Sigmoid colon (tissue), 7 donors: ENCODE data around the gene CT47C1. TPM values are rescaled to one million over a fixed set of nuclear protein-coding genes. Genes with fewer than 3 reads are reported as not detected.

ENCODE experiments used
- DNase-seq: peaks from one replicate; pipeline ENCODE4 v3.0.0-alpha.2; 2019
- H3K27ac ChIP-seq, 4 donors: fragments of 200-600 bp; sonication (generic); one replicate each; pipeline ENCODE4 v1.5.1; 2016 to 2019; ENCODE audit warnings: mild to moderate bottlenecking in 1 of 4
- H3K27me3 ChIP-seq, 3 donors: fragments of 200-600 bp; sonication (generic); one replicate each; pipeline ENCODE4 v1.5.1; 2019; ENCODE audit warnings: mild to moderate bottlenecking in 1 of 3
- H3K36me3 ChIP-seq, 4 donors: fragments of 200-600 bp; sonication (generic); one replicate each; pipeline ENCODE4 v1.5.1; 2016 to 2019
- H3K4me1 ChIP-seq, 4 donors: fragments of 200-600 bp; sonication (generic); one replicate each; pipeline ENCODE4 v1.5.1; 2017 to 2019
- H3K4me3 ChIP-seq, 4 donors: fragments of 200-600 bp; sonication (generic); one replicate each; pipeline ENCODE4 v1.5.1; 2017 to 2019; ENCODE audit warnings: mild to moderate bottlenecking in 2 of 4, moderate library complexity in 1 of 4
- H3K9me3 ChIP-seq, 4 donors: fragments of 200-600 bp in 3 of 4; sonication (generic) in 3 of 4; one replicate each; pipeline versions ENCODE4 v1.5.1 to v1.6.1; 2013 to 2019
- CTCF ChIP-seq, 4 experiments: fragments of 450-650 bp in 3 of 4; fragments of 200-600 bp in 1 of 4; IDR thresholded peaks; one replicate each; pipeline ENCODE4 v1.5.1; 2016 to 2019; ENCODE audit warnings: antibody characterized with exemption in 4 of 4, mild to moderate bottlenecking in 3 of 4, moderate library complexity in 2 of 4
- EP300 ChIP-seq, 4 donors: sonication (generic); formaldehyde crosslinking; IDR thresholded peaks; one replicate each; pipeline ENCODE4 v1.6.1; 2017; ENCODE audit warnings: antibody characterized with exemption in 4 of 4
- POLR2A ChIP-seq, 2 donors: fragments of 450-650 bp; IDR thresholded peaks; one replicate each; pipeline ENCODE4 v1.6.1; 2016; ENCODE audit warnings: antibody characterized with exemption in 2 of 2, mild to moderate bottlenecking in 2 of 2, moderate library complexity in 2 of 2
- POLR2AphosphoS5 ChIP-seq, 4 donors: sonication (generic); formaldehyde crosslinking; IDR thresholded peaks; one replicate each; pipeline ENCODE4 v1.6.1; 2017; ENCODE audit warnings: antibody characterized with exemption in 4 of 4
- WGBS, 2 donors: extraction: QIAGEN DNeasy Blood & Tissue Kit; methylation state at CpG; one replicate each; pipeline ENCODE4 v1.1.7; 2013; 5-methylcytosine and 5-hydroxymethylcytosine counted together
- intact Hi-C: fragments of 100-400 bp; cut with DNase I; formaldehyde crosslinking; loops from one replicate; pipeline ENCODE4 v1.15.1; 2023
- polyA plus RNA-seq, 3 donors: library from polyadenylated mRNA; stranded (reverse); fragments of 200-250 nt; gene quantifications; one replicate each; pipeline ENCODE4 v1.2.3, GENCODE V29; 2013
- total RNA-seq, 4 donors: library from RNA; depleted of rRNA; stranded (reverse); fragments of >200 nt; gene quantifications; one replicate each; pipeline ENCODE4 v1.1.0, GENCODE V29; 2016
- donor health status: healthy with polysubstance abuse.
- donor health status: Bipolar disorder and iron deficiency.
- donor health status: healthy.

Gene CT47C1
- total and polyA plus RNA-seq, 7 donors = not detected

GRCh38 chrX:119118780-119119395, 46.1 kb downstream of the CT47C1 start:
- DNase-seq = no peak
- no peaks in the 10 kb centered on the region for H3K27me3 ChIP-seq
- H3K4me3 ChIP-seq = no peak overlapping the region
- H3K36me3 ChIP-seq = no peaks in the 10 kb centered on the region
- no peaks in the 10 kb centered on the region for H3K4me1 ChIP-seq
- intact Hi-C loops = loop anchor here (2.0 to 5.0 kb wide), 2 partner anchors 98 to 148 kb away; no protein-coding TSS in a partner anchor
- H3K9me3 ChIP-seq = no peaks in the 10 kb centered on the region
- TF ChIP-seq POLR2AphosphoS5 (IDR thresholded peaks at IDR 0.05) = no peak
- TF ChIP-seq EP300 (IDR thresholded peaks at IDR 0.05) = no peak
- no peak for TF ChIP-seq POLR2A (IDR thresholded peaks at IDR 0.05)
- TF ChIP-seq CTCF (IDR thresholded peaks at IDR 0.05) = peak; percentile 23 to 63 (median 46)
- WGBS, 2 donors = 12 to 15% methylated on average over 6 of the region's 6 CpGs
- no peak overlapping the region for H3K27ac ChIP-seq

- intact Hi-C loops = no loop called here
- WGBS, 2 donors = 89 to 100% methylated on average over 1 of the region's 1 CpG
- no peak for TF ChIP-seq CTCF (IDR thresholded peaks at IDR 0.05)
- TF ChIP-seq POLR2A (IDR thresholded peaks at IDR 0.05) = no peak
- TF ChIP-seq EP300 (IDR thresholded peaks at IDR 0.05) = no peak
- TF ChIP-seq POLR2AphosphoS5 (IDR thresholded peaks at IDR 0.05) = no peak
Measured at GRCh38 chrX:119121341-119121740, 48.5 kb downstream of the CT47C1 start.

More at GRCh38 chrX:119121341-119121740, 48.5 kb downstream of the CT47C1 start:
- no peaks in the 10 kb centered on the region for H3K36me3 ChIP-seq
- no peak overlapping the region for H3K27ac ChIP-seq
- H3K4me1 ChIP-seq = no peaks in the 10 kb centered on the region
- no peaks in the 10 kb centered on the region for H3K27me3 ChIP-seq
- DNase-seq = no peak
- no peak overlapping the region for H3K4me3 ChIP-seq
- H3K9me3 ChIP-seq = no peaks in the 10 kb centered on the region

Other genes with a start within 250 kb of the CT47C1 start
- 1 to 10 TPM; 1.2 to 3.2 (median 2.2) TPM for gene ZCCHC12, start 249.2 kb upstream of the CT47C1 start, total RNA-seq
- 1 to 10 TPM in 1 of 3 donors, not detected in 2; 1.4 TPM for gene ZCCHC12, start 249.2 kb upstream of the CT47C1 start, polyA plus RNA-seq
- gene LONRF3, start 98.4 kb upstream of the CT47C1 start, total RNA-seq = 10 to 100 TPM; 14.4 to 26.8 (median 16.4) TPM
- gene LONRF3, start 98.4 kb upstream of the CT47C1 start, polyA plus RNA-seq = 1 to 10 TPM; 2.6 to 4.2 (median 3.6) TPM
- not detected for gene KIAA1210, start 54.8 kb downstream of the CT47C1 start, total RNA-seq
- gene KIAA1210, start 54.8 kb downstream of the CT47C1 start, polyA plus RNA-seq = not detected
- 100 to 1,000 TPM; 104 to 159 (median 132) TPM for gene PGRMC1, start 163.3 kb downstream of the CT47C1 start, total RNA-seq
- 10 to 100 TPM; 33.0 to 88.0 (median 39.3) TPM for gene PGRMC1, start 163.3 kb downstream of the CT47C1 start, polyA plus RNA-seq